ENCODE data around the gene TECPR2.

Gene TECPR2

DNA sequence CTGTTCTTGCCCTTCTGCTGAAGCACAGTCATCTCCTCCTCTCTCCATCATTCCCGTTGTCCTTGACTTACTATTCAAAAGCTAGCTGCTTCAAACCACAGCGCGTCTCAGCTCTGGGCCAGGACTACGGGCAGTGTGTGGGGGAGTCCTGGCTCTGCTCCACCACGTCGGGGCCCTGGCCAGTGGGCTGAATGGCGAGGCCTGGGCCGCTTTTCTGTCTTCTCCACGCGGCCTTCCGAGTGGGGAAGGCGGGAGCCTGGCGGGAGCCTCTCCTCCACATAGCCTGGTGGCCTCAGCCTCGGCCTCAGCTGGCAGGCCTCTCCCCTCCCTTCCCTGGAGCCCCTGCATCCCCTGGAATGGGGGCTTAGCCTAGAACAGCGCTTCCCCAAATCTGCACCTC lies 130.4 kb downstream of the TECPR2 start:
- POLR2A ChIA-PET, result no interaction called here
- DNase-seq (ENCODE audit: extremely low spot score), result no peak
- TF ChIP-seq FOXK2 (IDR thresholded peaks at IDR 0.05) (no peak), BHLHE40 (IDR thresholded peaks at IDR 0.05; ENCODE audit: borderline replicate concordance) (no peak), L3MBTL2 (conservative IDR thresholded peaks at IDR 0.05) (no peak), ZNF384 (IDR thresholded peaks at IDR 0.05) (no peak), FOXA1 (IDR thresholded peaks at IDR 0.05) (no peak), FOXM1 (IDR thresholded peaks at IDR 0.05; ENCODE audit: borderline replicate concordance) (no peak), CTBP1 (IDR thresholded peaks at IDR 0.05; ENCODE audit: borderline replicate concordance) (no peak), HDGF (IDR thresholded peaks at IDR 0.05; ENCODE audit: borderline replicate concordance) (no peak), NFRKB (IDR thresholded peaks at IDR 0.05) (no peak), TARDBP (IDR thresholded peaks at IDR 0.05) (no peak), ARNT (IDR thresholded peaks at IDR 0.05) (no peak), SP1 (IDR thresholded peaks at IDR 0.05) (no peak), LEF1 (IDR thresholded peaks at IDR 0.05; ENCODE audit: borderline replicate concordance) (no peak), SUZ12 (IDR thresholded peaks at IDR 0.05) (no peak), ELF4 (IDR thresholded peaks at IDR 0.05) (no peak)
- TF ChIP-seq, protein P1, sequence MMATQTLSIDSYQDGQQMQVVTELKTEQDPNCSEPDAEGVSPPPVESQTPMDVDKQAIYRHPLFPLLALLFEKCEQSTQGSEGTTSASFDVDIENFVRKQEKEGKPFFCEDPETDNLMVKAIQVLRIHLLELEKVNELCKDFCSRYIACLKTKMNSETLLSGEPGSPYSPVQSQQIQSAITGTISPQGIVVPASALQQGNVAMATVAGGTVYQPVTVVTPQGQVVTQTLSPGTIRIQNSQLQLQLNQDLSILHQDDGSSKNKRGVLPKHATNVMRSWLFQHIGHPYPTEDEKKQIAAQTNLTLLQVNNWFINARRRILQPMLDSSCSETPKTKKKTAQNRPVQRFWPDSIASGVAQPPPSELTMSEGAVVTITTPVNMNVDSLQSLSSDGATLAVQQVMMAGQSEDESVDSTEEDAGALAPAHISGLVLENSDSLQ (IDR thresholded peaks at IDR 0.05), result no peak
- CTCF ChIA-PET, result no interaction called here

DNA sequence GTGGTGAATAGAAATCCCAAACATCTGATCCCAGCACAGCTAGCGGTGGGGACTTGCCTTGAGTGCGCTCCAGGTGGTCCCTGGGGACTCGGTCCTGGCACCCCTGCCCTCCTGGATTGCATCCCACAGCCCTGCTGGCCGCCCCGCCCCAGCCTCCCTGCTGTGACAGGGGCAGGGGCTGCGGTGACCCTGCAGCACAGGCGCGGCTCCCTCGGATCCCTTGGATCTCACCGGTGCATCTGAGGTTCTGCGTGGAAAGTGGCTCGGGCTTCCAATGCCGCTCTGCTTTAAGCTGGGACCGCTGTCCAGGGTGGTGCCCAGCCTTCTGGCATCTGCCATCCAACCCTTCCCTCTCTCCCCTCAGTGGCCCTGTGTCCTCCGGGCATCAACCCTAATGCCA lies 130.8 kb downstream of the TECPR2 start:
- ChIA-PET POLR2A (no interaction called here), CTCF (no interaction called here)
- no peak for DNase-seq (ENCODE audit: extremely low spot score)
- TF ChIP-seq FOXM1 (IDR thresholded peaks at IDR 0.05; ENCODE audit: borderline replicate concordance), result no peak
- no peak for TF ChIP-seq FOXA1 (IDR thresholded peaks at IDR 0.05)
- TF ChIP-seq, protein P1 (IDR thresholded peaks at IDR 0.05), result no peak
- no peak for TF ChIP-seq L3MBTL2 (conservative IDR thresholded peaks at IDR 0.05)
- no peak for TF ChIP-seq SP1 (IDR thresholded peaks at IDR 0.05)
- no peak for TF ChIP-seq BHLHE40 (IDR thresholded peaks at IDR 0.05; ENCODE audit: borderline replicate concordance)
- no peak for TF ChIP-seq FOXK2 (IDR thresholded peaks at IDR 0.05)
- no peak for TF ChIP-seq NFRKB (IDR thresholded peaks at IDR 0.05)
- TF ChIP-seq ZNF384 (IDR thresholded peaks at IDR 0.05), result no peak

DNA sequence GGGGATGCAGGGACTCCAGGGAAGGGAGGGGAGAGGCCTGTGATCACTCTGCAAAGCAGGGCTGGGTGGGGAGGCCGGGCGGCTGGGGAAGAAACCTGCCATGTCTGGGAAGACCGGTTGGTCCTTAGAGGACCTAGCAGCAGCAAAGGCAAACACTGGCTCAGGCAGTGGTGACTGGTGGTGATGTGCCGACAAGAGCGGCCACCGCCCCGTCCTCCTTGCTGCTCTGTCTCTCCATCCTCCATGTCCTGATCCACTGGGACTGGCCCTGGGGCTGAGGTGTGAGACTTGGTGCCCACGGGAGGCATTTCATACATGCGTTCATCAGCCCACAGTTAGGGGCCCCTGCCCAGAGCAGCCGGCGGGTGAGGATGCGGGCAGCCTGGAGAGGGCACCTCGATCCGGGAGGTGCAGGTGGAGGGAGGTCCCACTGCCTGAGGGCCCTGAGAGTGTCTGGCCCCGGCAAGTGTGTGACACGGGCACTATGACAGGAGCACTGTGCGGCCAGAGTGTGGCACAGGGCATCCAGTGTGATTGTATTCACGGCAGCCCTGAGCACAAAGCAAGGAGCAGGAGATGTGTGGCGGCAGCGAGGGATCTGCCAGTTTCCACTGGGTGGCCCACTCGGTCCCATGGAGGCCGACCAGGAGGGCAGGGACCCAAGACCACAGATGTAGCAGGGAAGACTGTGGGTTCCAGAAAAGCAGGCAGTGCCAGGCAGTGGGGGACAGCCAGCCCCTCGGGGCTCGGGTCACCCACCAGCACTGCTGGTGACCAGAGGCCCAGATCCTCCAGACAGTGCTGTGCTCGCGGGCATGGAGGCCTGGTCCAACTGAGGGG lies 133.0 kb downstream of the TECPR2 start:
- no peak for TF ChIP-seq ARNT (IDR thresholded peaks at IDR 0.05)
- TF ChIP-seq BHLHE40 (IDR thresholded peaks at IDR 0.05; ENCODE audit: borderline replicate concordance), result no peak
- TF ChIP-seq CTBP1 (IDR thresholded peaks at IDR 0.05; ENCODE audit: borderline replicate concordance), result no peak
- no peak for TF ChIP-seq SUZ12 (IDR thresholded peaks at IDR 0.05)
- TF ChIP-seq FOXA1 (IDR thresholded peaks at IDR 0.05), result no peak
- TF ChIP-seq, protein P1 (IDR thresholded peaks at IDR 0.05), result no peak
- no peak for TF ChIP-seq HDGF (IDR thresholded peaks at IDR 0.05; ENCODE audit: borderline replicate concordance)
- TF ChIP-seq ZNF384 (IDR thresholded peaks at IDR 0.05), result no peak
- no peak for TF ChIP-seq FOXM1 (IDR thresholded peaks at IDR 0.05; ENCODE audit: borderline replicate concordance)
- no peak for TF ChIP-seq TARDBP (IDR thresholded peaks at IDR 0.05)
- DNase-seq (ENCODE audit: extremely low spot score), result no peak
- POLR2A ChIA-PET, result no interaction called here
- CTCF ChIA-PET, result no interaction called here

DNA sequence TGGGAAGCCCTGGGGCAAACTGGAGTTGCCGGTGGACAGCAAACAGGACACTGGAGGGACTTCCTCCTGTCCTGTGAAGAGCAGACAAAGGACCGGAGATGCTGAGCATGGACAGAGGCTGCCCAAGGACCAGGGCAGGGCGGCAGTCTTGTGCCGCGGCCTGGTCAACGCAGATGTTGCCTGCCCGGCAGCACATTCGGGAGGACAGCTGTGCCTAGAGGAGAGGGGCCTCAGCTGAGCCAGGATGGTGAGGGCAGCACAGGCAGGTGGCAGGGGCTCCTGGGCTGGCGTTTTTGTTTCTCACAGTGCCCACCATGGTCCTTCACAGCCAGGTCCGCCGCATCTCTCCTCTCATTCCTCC lies 133.6 kb downstream of the TECPR2 start:
- DNase-seq (ENCODE audit: extremely low spot score), result no peak
- no peak for TF ChIP-seq FOXA1 (IDR thresholded peaks at IDR 0.05)
- no peak for TF ChIP-seq CTBP1 (IDR thresholded peaks at IDR 0.05; ENCODE audit: borderline replicate concordance)
- TF ChIP-seq BHLHE40 (IDR thresholded peaks at IDR 0.05; ENCODE audit: borderline replicate concordance), result no peak
- no peak for TF ChIP-seq FOXM1 (IDR thresholded peaks at IDR 0.05; ENCODE audit: borderline replicate concordance)
- TF ChIP-seq FOXK2 (IDR thresholded peaks at IDR 0.05), result no peak
- TF ChIP-seq SUZ12 (IDR thresholded peaks at IDR 0.05), result no peak
- TF ChIP-seq ZNF384 (IDR thresholded peaks at IDR 0.05), result no peak
- TF ChIP-seq NFRKB (IDR thresholded peaks at IDR 0.05), result no peak
- no peak for TF ChIP-seq L3MBTL2 (conservative IDR thresholded peaks at IDR 0.05)
- TF ChIP-seq TARDBP (IDR thresholded peaks at IDR 0.05), result no peak
- TF ChIP-seq ELF4 (IDR thresholded peaks at IDR 0.05), result no peak
- TF ChIP-seq, protein P1 (IDR thresholded peaks at IDR 0.05), result no peak
- ChIA-PET CTCF (interaction anchor here (0.6 kb wide), 1 partner anchor 15 kb away, joined by 7 read pairs; no protein-coding TSS in a partner anchor), POLR2A (no interaction called here)

DNA sequence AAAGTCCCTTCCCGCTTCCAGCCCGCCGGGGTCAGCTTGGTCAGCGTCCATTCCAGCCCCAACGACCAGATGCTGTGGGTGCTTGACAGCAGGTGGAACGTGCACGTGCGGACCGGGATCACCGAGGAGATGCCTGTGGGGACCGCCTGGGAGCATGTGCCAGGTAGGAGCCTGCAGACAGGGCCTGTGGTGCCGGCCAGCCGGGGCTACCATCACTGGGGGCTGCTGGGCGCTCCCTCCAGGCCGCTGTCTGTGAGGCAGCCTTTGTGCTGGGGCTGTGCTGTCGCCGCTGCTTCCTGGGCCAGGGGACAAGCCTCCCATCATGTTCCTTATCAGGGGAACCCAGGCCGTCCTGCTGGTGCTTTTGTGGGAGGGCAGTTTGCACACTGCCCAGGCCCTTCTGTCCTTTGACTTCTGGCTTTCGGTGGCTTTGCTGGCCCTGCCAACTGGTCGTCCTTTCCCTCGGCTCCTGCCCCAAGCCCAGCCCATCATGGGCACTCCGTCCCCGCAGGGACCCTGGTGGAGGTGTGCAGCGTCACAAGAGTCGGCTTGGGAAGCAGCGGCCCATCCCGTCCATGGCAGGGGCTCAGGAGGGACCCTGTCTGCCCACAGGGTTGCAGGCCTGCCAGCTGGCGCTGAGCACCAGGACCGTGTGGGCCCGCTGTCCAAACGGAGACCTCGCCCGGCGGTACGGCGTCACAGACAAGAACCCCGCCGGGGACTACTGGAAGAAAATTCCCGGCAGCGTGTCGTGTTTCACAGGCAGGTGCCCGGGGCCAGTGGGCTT lies 134.4 kb downstream of the TECPR2 start:
- TF ChIP-seq ELF4 (IDR thresholded peaks at IDR 0.05), result no peak
- TF ChIP-seq LEF1 (IDR thresholded peaks at IDR 0.05; ENCODE audit: borderline replicate concordance), result no peak
- TF ChIP-seq, protein P1 (IDR thresholded peaks at IDR 0.05), result no peak
- no peak for TF ChIP-seq NFRKB (IDR thresholded peaks at IDR 0.05)
- no peak for TF ChIP-seq SUZ12 (IDR thresholded peaks at IDR 0.05)
- TF ChIP-seq CTBP1 (IDR thresholded peaks at IDR 0.05; ENCODE audit: borderline replicate concordance), result no peak
- no peak for TF ChIP-seq BHLHE40 (IDR thresholded peaks at IDR 0.05; ENCODE audit: borderline replicate concordance)
- no peak for TF ChIP-seq FOXK2 (IDR thresholded peaks at IDR 0.05)
- TF ChIP-seq FOXA1 (IDR thresholded peaks at IDR 0.05), result no peak
- no peak for TF ChIP-seq FOXM1 (IDR thresholded peaks at IDR 0.05; ENCODE audit: borderline replicate concordance)
- TF ChIP-seq SP1 (IDR thresholded peaks at IDR 0.05), result no peak
- TF ChIP-seq L3MBTL2 (conservative IDR thresholded peaks at IDR 0.05), result no peak
- no peak for TF ChIP-seq HDGF (IDR thresholded peaks at IDR 0.05; ENCODE audit: borderline replicate concordance)
- no peak for TF ChIP-seq ZNF384 (IDR thresholded peaks at IDR 0.05)
- TF ChIP-seq ARNT (IDR thresholded peaks at IDR 0.05), result no peak
- no peak for TF ChIP-seq TARDBP (IDR thresholded peaks at IDR 0.05)
- POLR2A ChIA-PET, result no interaction called here
- DNase-seq (ENCODE audit: extremely low spot score), result no peak
- CTCF ChIA-PET, result interaction anchor here (0.6 kb wide), 1 partner anchor 16 kb away, joined by 7 read pairs; no protein-coding TSS in a partner anchor

Data from HEK293T (cell line).